A549 treated with ZK216348 at 1 μM for 4 hours (cell line): ENCODE results near the gene NHERF2. TPM values are rescaled to one million over a fixed set of nuclear protein-coding genes. Genes with fewer than 3 reads are reported as not detected.

Source experiments
- total RNA-seq: library from RNA; stranded (reverse); fragments of 200-300 nt; extraction: Qiagen RNA extraction; gene quantifications from 5 replicates; pipeline ENCODE4 v1.2.3, GENCODE V29; 2022; ENCODE audit warnings: low read depth

NHERF2 gene
- total RNA-seq = 32.5 to 64.5 TPM (median 58.3 TPM) in 5 replicates

GRCh38 chr16:2026461-2027023 is at the start of gene NHERF2:
Gene NHERF2, plus strand, starts transcription at chr16:2026902. Its CDS starts 104 bp downstream, at chr16:2027006.

GRCh38 chr16:1981398-1981836 is 45.3 kb upstream of the NHERF2 start, which contains the start of gene NOXO1:
Gene NOXO1, minus strand, starts transcription at chr16:1981469. Its CDS starts 290 bp downstream, at chr16:1981179.

GRCh38 chr16:1983544-1984346 is 43.0 kb upstream of the NHERF2 start, which contains the start of gene GFER:
Gene GFER, plus strand, starts transcription at chr16:1984193. Its CDS starts 26 bp downstream, at chr16:1984219.

GRCh38 chr16:1989209-1990100 is 37.2 kb upstream of the NHERF2 start, which contains the start of gene SYNGR3:
Gene SYNGR3, plus strand, starts transcription at chr16:1989970. Its CDS starts 133 bp downstream, at chr16:1990103.

GRCh38 chr16:2009791-2010510 is 16.8 kb upstream of the NHERF2 start, which contains the start of gene ZNF598:
Gene ZNF598, minus strand, starts transcription at chr16:2009821.

GRCh38 chr16:2019518-2019920 is 7.2 kb upstream of the NHERF2 start, which contains the start of gene NPW:
Gene NPW, plus strand, starts transcription at chr16:2019785.

GRCh38 chr16:2047330-2048115 is 20.8 kb downstream of the NHERF2 start, which contains the start of the genes NTHL1 and TSC2:
Gene NTHL1, minus strand, starts transcription at chr16:2047834. Its CDS starts 11 bp downstream, at chr16:2047823.
Gene TSC2, plus strand, starts transcription at chr16:2047985. Its CDS starts 631 bp downstream, at chr16:2048616.

Other genes with a start within 250 kb of the NHERF2 start
- gene SPSB3, start 244.3 kb upstream of the NHERF2 start, total RNA-seq = 10.3 to 29.0 TPM (median 24.1 TPM) in 5 replicates
- gene NUBP2, start 243.9 kb upstream of the NHERF2 start, total RNA-seq = 41.7 to 91.8 TPM (median 78.7 TPM) in 5 replicates
- gene IGFALS, start 233.2 kb upstream of the NHERF2 start, total RNA-seq = not detected in 5 replicates
- gene HAGH, start 200.1 kb upstream of the NHERF2 start, total RNA-seq = 47.2 to 80.4 TPM (median 68.8 TPM) in 5 replicates
- 37.1 to 52.6 TPM (median 47.0 TPM) in 5 replicates for gene FAHD1, start 199.7 kb upstream of the NHERF2 start, total RNA-seq
- gene MEIOB, start 154.7 kb upstream of the NHERF2 start, total RNA-seq = 1.5 to 2.0 TPM (median 1.5 TPM) in 5 replicates
- 1.9 to 3.8 TPM (median 2.9 TPM) in 5 replicates for gene HS3ST6, start 108.5 kb upstream of the NHERF2 start, total RNA-seq
- gene MSRB1, start 83.7 kb upstream of the NHERF2 start, total RNA-seq = 21.6 to 40.8 TPM (median 38.3 TPM) in 5 replicates
- gene RPL3L, start 72.2 kb upstream of the NHERF2 start, total RNA-seq = not detected in 5 replicates
- 246 to 312 TPM (median 253 TPM) in 5 replicates for gene NDUFB10, start 67.4 kb upstream of the NHERF2 start, total RNA-seq
- 2,814 to 5,362 TPM (median 5,215 TPM) in 5 replicates for gene RPS2, start 62.1 kb upstream of the NHERF2 start, total RNA-seq
- not detected in 5 replicates for gene RNF151, start 60.0 kb upstream of the NHERF2 start, total RNA-seq
- gene TBL3, start 54.8 kb upstream of the NHERF2 start, total RNA-seq = 22.3 to 41.6 TPM (median 37.2 TPM) in 5 replicates
- 0.24 to 0.63 TPM (median 0.34 TPM) in 4 of 5 replicates, not detected in the other for gene NOXO1, start 45.4 kb upstream of the NHERF2 start, total RNA-seq
- 29.3 to 47.4 TPM (median 42.7 TPM) in 5 replicates for gene GFER, start 42.7 kb upstream of the NHERF2 start, total RNA-seq
- 4.4 to 8.7 TPM (median 8.3 TPM) in 5 replicates for gene SYNGR3, start 36.9 kb upstream of the NHERF2 start, total RNA-seq
- 34.2 to 63.9 TPM (median 59.5 TPM) in 5 replicates for gene ZNF598, start 17.1 kb upstream of the NHERF2 start, total RNA-seq
- 0.65 to 1.6 TPM (median 1.1 TPM) in 4 of 5 replicates, not detected in the other for gene NPW, start 7.1 kb upstream of the NHERF2 start, total RNA-seq
- gene NTHL1, start 20.9 kb downstream of the NHERF2 start, total RNA-seq = 30.3 to 50.9 TPM (median 43.8 TPM) in 5 replicates
- gene TSC2, start 21.1 kb downstream of the NHERF2 start, total RNA-seq = 27.2 to 50.2 TPM (median 37.1 TPM) in 5 replicates
- gene PKD1, start 109.0 kb downstream of the NHERF2 start, total RNA-seq = 27.4 to 65.1 TPM (median 52.5 TPM) in 5 replicates
- gene RAB26, start 121.7 kb downstream of the NHERF2 start, total RNA-seq = 3.0 to 4.2 TPM (median 3.6 TPM) in 5 replicates
- gene TRAF7, start 128.9 kb downstream of the NHERF2 start, total RNA-seq = 26.8 to 66.2 TPM (median 54.0 TPM) in 5 replicates
- 0.29 to 1.5 TPM (median 0.56 TPM) in 5 replicates for gene CASKIN1, start 169.7 kb downstream of the NHERF2 start, total RNA-seq
- gene MLST8, start 178.6 kb downstream of the NHERF2 start, total RNA-seq = 33.6 to 52.3 TPM (median 51.7 TPM) in 5 replicates
- gene BRICD5, start 184.0 kb downstream of the NHERF2 start, total RNA-seq = 2.8 to 6.7 TPM (median 5.2 TPM) in 5 replicates
- 14.5 to 39.0 TPM (median 37.6 TPM) in 5 replicates for gene PGP, start 187.9 kb downstream of the NHERF2 start, total RNA-seq
- 11.9 to 30.7 TPM (median 24.8 TPM) in 5 replicates for gene E4F1, start 196.7 kb downstream of the NHERF2 start, total RNA-seq
- gene DNASE1L2, start 209.5 kb downstream of the NHERF2 start, total RNA-seq = 0.75 to 2.1 TPM (median 1.6 TPM) in 5 replicates
- gene ECI1, start 224.7 kb downstream of the NHERF2 start, total RNA-seq = 41.0 to 92.8 TPM (median 86.3 TPM) in 5 replicates
- 254 to 289 TPM (median 260 TPM) in 5 replicates for gene RNPS1, start 241.2 kb downstream of the NHERF2 start, total RNA-seq